ENCODE measurements around the gene MYH15.

MYH15 gene

DNA sequence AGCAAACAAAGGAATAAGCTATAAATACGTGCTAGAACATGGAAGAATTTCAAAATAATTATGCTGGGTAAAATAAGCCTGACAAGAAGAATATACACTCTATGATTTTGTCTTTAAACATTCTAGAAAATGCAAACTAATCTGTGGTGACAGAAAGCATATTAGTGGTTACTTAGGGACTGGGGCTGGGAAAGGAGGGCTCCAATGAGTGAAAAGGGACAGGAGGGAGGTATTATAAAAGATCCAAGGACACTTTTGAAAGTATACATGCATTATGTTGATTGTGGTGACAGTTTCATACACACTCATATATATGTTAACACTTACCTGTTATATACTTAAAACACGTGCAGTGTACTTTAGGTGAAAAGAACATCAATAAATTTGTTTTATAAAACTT is 23.0 kb downstream of the MYH15 start:
- Histone ChIP-seq H2AFZ (ENCODE audit: low read length) (peak overlapping the region; percentile 7), H3K27ac (replicated peaks; ENCODE audit: low read length) (no peak overlapping the region), H3K9ac (ENCODE audit: low read depth, low read length, poor library complexity) (no peak overlapping the region), H3K4ac (ENCODE audit: low read length) (no peak overlapping the region), H3K4me1 (ENCODE audit: control insufficient read depth in 2 of 2, insufficient read depth in 1 of 2, low read depth in 1 of 2, low read length in 2 of 2) (peaks cover 7 to 22% of the 10 kb centered on the region in 2 donors), H3K14ac (ENCODE audit: low read length) (no peak overlapping the region), H2BK120ac (ENCODE audit: low read depth, low read length) (no peak overlapping the region), H3K9me3 (replicated peaks in 1 of 2; ENCODE audit: control insufficient read depth in 2 of 2, insufficient read depth in 1 of 2, low read depth in 1 of 2, low read length in 2 of 2) (no peaks in the 10 kb centered on the region), H4K91ac (ENCODE audit: low read depth, low read length, poor library complexity) (no peak overlapping the region), H2BK15ac (ENCODE audit: low read length) (no peak overlapping the region), H3K36me3 (replicated peaks in 1 of 2; ENCODE audit: control insufficient read depth in 2 of 2, insufficient read depth in 2 of 2, low read length in 2 of 2) (peaks cover 0 to 2% of the 10 kb centered on the region in 2 donors), H3K79me1 (ENCODE audit: low read depth, low read length) (no peaks in the 10 kb centered on the region), H2BK12ac (ENCODE audit: low read length) (no peak overlapping the region), H3K23ac (ENCODE audit: low read depth, low read length, poor library complexity) (no peak overlapping the region), H3K4me3 (ENCODE audit: low read length in 2 of 2) (no peak overlapping the region), H3K18ac (ENCODE audit: low read length) (no peak overlapping the region), H2BK5ac (ENCODE audit: low read length) (no peak overlapping the region), H3K4me2 (ENCODE audit: insufficient read depth, low read length, poor library complexity, severe bottlenecking) (no peak overlapping the region), H2AK5ac (ENCODE audit: low read depth, low read length) (no peak overlapping the region), H3K27me3 (ENCODE audit: control insufficient read depth in 3 of 3, insufficient read depth in 3 of 3, low read depth in 1 of 3, low read length in 3 of 3) (no peaks in the 10 kb centered on the region), H4K8ac (ENCODE audit: low read depth, low read length) (no peak overlapping the region)
- DNase-seq (ENCODE audit: low spot score), result no peak
- WGBS, 2 donors (ENCODE audit: extremely low coverage in 2 of 2, insufficient read length in 2 of 2, insufficient replicate concordance in 1 of 2), result no CpG with 5 or more reads among the region's 2 CpGs

DNA sequence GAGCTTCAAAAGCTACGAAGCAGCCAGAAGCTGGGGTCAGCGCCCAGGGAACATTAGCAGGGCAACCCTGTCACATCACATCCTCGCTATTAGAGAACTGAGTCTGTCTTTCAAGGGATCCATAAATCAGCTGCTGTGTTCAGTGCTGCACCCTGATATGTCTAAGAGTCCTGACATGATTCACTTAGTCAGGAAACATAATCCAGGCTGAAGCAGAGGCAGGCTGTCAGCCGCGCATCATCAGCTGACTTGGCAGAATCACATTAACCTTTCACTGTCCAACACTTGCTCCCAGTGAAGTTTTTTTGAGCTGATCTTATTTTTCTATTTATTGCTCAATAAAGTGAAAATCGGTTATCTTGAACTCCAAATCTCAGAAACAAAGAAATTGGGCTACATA is 23.5 kb downstream of the MYH15 start:
- DNase-seq (ENCODE audit: low spot score), result no peak

DNA sequence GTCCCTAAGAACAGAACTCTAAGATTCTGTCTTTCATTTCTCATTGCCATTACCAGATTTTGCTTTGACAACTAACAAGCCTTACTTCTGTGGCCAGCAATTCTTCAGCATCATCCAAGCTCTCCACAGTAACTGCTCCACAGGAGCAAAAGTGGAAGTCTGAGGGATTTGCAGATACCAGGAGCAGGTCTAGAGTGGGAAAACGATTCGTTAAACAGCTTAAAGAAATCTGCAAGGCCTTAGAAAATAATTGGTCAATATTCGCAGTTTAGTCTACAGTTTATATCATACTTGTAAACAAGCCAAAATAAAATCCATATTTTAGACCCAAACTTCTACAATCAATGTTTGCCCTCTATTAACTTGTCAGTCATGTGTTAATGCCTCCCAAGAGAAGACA is 24.1 kb downstream of the MYH15 start:
- no peak overlapping the region for H4K8ac ChIP-seq (ENCODE audit: low read depth, low read length)
- H2AFZ ChIP-seq (ENCODE audit: low read length), result no peak overlapping the region
- H3K23ac ChIP-seq (ENCODE audit: low read depth, low read length, poor library complexity), result no peak overlapping the region
- no peak overlapping the region for H2BK12ac ChIP-seq (ENCODE audit: low read length)
- no peak overlapping the region for H3K4me3 ChIP-seq (ENCODE audit: low read length in 2 of 2)
- DNase-seq (ENCODE audit: low spot score), result no peak
- no peaks in the 10 kb centered on the region for H3K27me3 ChIP-seq (ENCODE audit: control insufficient read depth in 3 of 3, insufficient read depth in 3 of 3, low read depth in 1 of 3, low read length in 3 of 3)
- no peaks in the 10 kb centered on the region for H3K9me3 ChIP-seq (replicated peaks in 1 of 2; ENCODE audit: control insufficient read depth in 2 of 2, insufficient read depth in 1 of 2, low read depth in 1 of 2, low read length in 2 of 2)
- H2BK15ac ChIP-seq (ENCODE audit: low read length), result no peak overlapping the region
- H3K36me3 ChIP-seq (replicated peaks in 1 of 2; ENCODE audit: control insufficient read depth in 2 of 2, insufficient read depth in 2 of 2, low read length in 2 of 2), result peaks cover 0 to under 1% of the 10 kb centered on the region in 2 donors
- H3K4ac ChIP-seq (ENCODE audit: low read length), result no peak overlapping the region
- no peak overlapping the region for H2BK120ac ChIP-seq (ENCODE audit: low read depth, low read length)
- no peak overlapping the region for H3K4me2 ChIP-seq (ENCODE audit: insufficient read depth, low read length, poor library complexity, severe bottlenecking)
- no peaks in the 10 kb centered on the region for H3K79me1 ChIP-seq (ENCODE audit: low read depth, low read length)
- peaks cover 7 to 22% of the 10 kb centered on the region in 2 donors for H3K4me1 ChIP-seq (ENCODE audit: control insufficient read depth in 2 of 2, insufficient read depth in 1 of 2, low read depth in 1 of 2, low read length in 2 of 2)
- no peak overlapping the region for H3K27ac ChIP-seq (replicated peaks; ENCODE audit: low read length)
- no peak overlapping the region for H3K14ac ChIP-seq (ENCODE audit: low read length)
- no peak overlapping the region for H4K91ac ChIP-seq (ENCODE audit: low read depth, low read length, poor library complexity)
- no CpG with 5 or more reads among the region's 3 CpGs for WGBS, 2 donors (ENCODE audit: extremely low coverage in 2 of 2, insufficient read length in 2 of 2, insufficient replicate concordance in 1 of 2)
- no peak overlapping the region for H3K18ac ChIP-seq (ENCODE audit: low read length)
- H2BK5ac ChIP-seq (ENCODE audit: low read length), result no peak overlapping the region
- H3K9ac ChIP-seq (ENCODE audit: low read depth, low read length, poor library complexity), result no peak overlapping the region
- no peak overlapping the region for H2AK5ac ChIP-seq (ENCODE audit: low read depth, low read length)

More for the DNA sequence above, 23.5 kb downstream of the MYH15 start:
- Histone ChIP-seq H3K4me1 (ENCODE audit: control insufficient read depth in 2 of 2, insufficient read depth in 1 of 2, low read depth in 1 of 2, low read length in 2 of 2) (peaks cover 7 to 22% of the 10 kb centered on the region in 2 donors), H3K36me3 (replicated peaks in 1 of 2; ENCODE audit: control insufficient read depth in 2 of 2, insufficient read depth in 2 of 2, low read length in 2 of 2) (peaks cover 0 to 2% of the 10 kb centered on the region in 2 donors), H2BK12ac (ENCODE audit: low read length) (no peak overlapping the region), H3K9me3 (replicated peaks in 1 of 2; ENCODE audit: control insufficient read depth in 2 of 2, insufficient read depth in 1 of 2, low read depth in 1 of 2, low read length in 2 of 2) (no peaks in the 10 kb centered on the region), H2AFZ (ENCODE audit: low read length) (peak overlapping the region; percentile 7), H4K91ac (ENCODE audit: low read depth, low read length, poor library complexity) (no peak overlapping the region), H3K4me2 (ENCODE audit: insufficient read depth, low read length, poor library complexity, severe bottlenecking) (no peak overlapping the region), H3K23ac (ENCODE audit: low read depth, low read length, poor library complexity) (no peak overlapping the region), H3K79me1 (ENCODE audit: low read depth, low read length) (no peaks in the 10 kb centered on the region), H2BK5ac (ENCODE audit: low read length) (no peak overlapping the region), H4K8ac (ENCODE audit: low read depth, low read length) (no peak overlapping the region), H3K27me3 (ENCODE audit: control insufficient read depth in 3 of 3, insufficient read depth in 3 of 3, low read depth in 1 of 3, low read length in 3 of 3) (no peaks in the 10 kb centered on the region), H2AK5ac (ENCODE audit: low read depth, low read length) (no peak overlapping the region), H3K4ac (ENCODE audit: low read length) (no peak overlapping the region), H3K18ac (ENCODE audit: low read length) (no peak overlapping the region), H2BK120ac (ENCODE audit: low read depth, low read length) (no peak overlapping the region), H3K4me3 (ENCODE audit: low read length in 2 of 2) (no peak overlapping the region), H3K27ac (replicated peaks; ENCODE audit: low read length) (no peak overlapping the region), H2BK15ac (ENCODE audit: low read length) (no peak overlapping the region), H3K9ac (ENCODE audit: low read depth, low read length, poor library complexity) (no peak overlapping the region), H3K14ac (ENCODE audit: low read length) (no peak overlapping the region)
- WGBS, 2 donors (ENCODE audit: extremely low coverage in 2 of 2, insufficient read length in 2 of 2, insufficient replicate concordance in 1 of 2), result no CpG with 5 or more reads among the region's 6 CpGs

DNA sequence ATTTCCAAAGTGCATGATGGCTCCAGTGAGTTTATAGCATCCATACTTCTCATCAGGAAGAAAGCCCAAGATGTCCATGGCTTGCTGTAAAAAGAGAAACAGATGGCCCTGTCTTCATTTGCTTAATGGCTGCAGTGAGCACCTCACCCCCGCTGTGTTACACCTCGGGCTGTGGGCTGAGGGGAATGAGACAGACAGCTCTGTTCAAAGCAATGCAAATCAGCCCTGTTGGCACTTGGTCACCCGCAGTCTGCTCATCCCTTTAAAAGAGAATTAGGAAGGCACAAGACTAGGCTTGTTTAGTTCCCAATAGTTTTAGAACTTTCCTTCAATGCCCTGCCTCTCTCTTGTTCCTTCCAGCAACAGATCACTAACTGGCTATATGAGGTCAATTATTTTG is 25.2 kb downstream of the MYH15 start:
- Histone ChIP-seq H3K4me1 (ENCODE audit: control insufficient read depth in 2 of 2, insufficient read depth in 1 of 2, low read depth in 1 of 2, low read length in 2 of 2) (peaks cover 7 to 22% of the 10 kb centered on the region in 2 donors), H3K9ac (ENCODE audit: low read depth, low read length, poor library complexity) (no peak overlapping the region), H3K36me3 (replicated peaks in 1 of 2; ENCODE audit: control insufficient read depth in 2 of 2, insufficient read depth in 2 of 2, low read length in 2 of 2) (no peaks in the 10 kb centered on the region), H3K4ac (ENCODE audit: low read length) (no peak overlapping the region), H3K27me3 (ENCODE audit: control insufficient read depth in 3 of 3, insufficient read depth in 3 of 3, low read depth in 1 of 3, low read length in 3 of 3) (no peaks in the 10 kb centered on the region), H2BK5ac (ENCODE audit: low read length) (no peak overlapping the region), H3K27ac (replicated peaks; ENCODE audit: low read length) (no peak overlapping the region), H3K23ac (ENCODE audit: low read depth, low read length, poor library complexity) (no peak overlapping the region), H2AK5ac (ENCODE audit: low read depth, low read length) (no peak overlapping the region), H2AFZ (ENCODE audit: low read length) (peak overlapping the region; percentile 61), H3K4me2 (ENCODE audit: insufficient read depth, low read length, poor library complexity, severe bottlenecking) (no peak overlapping the region), H3K14ac (ENCODE audit: low read length) (no peak overlapping the region), H4K8ac (ENCODE audit: low read depth, low read length) (no peak overlapping the region), H4K91ac (ENCODE audit: low read depth, low read length, poor library complexity) (no peak overlapping the region), H2BK12ac (ENCODE audit: low read length) (no peak overlapping the region), H3K9me3 (replicated peaks in 1 of 2; ENCODE audit: control insufficient read depth in 2 of 2, insufficient read depth in 1 of 2, low read depth in 1 of 2, low read length in 2 of 2) (no peaks in the 10 kb centered on the region), H3K79me1 (ENCODE audit: low read depth, low read length) (no peaks in the 10 kb centered on the region), H3K18ac (ENCODE audit: low read length) (no peak overlapping the region), H3K4me3 (ENCODE audit: low read length in 2 of 2) (no peak overlapping the region), H2BK120ac (ENCODE audit: low read depth, low read length) (no peak overlapping the region), H2BK15ac (ENCODE audit: low read length) (no peak overlapping the region)
- WGBS, 2 donors (ENCODE audit: extremely low coverage in 2 of 2, insufficient read length in 2 of 2, insufficient replicate concordance in 1 of 2), result no CpG with 5 or more reads among the region's 3 CpGs
- DNase-seq (ENCODE audit: low spot score), result no peak
